HEK293 (cell line): ENCODE data around the gene CASQ2.

Experiments
- CTCF ChIA-PET: fragments of 350-600 bp; formaldehyde crosslinking; extraction: SDS; loops from one replicate; lab custom pipeline; 2021; ENCODE audit warnings: antibody characterized with exemption; lab: Yijun Ruan, JAX
- POLR2A ChIA-PET: fragments of 300-600 bp; formaldehyde crosslinking; extraction: SDS; loops from one replicate; lab custom pipeline; 2020; ENCODE audit warnings: antibody characterized with exemption, inconsistent platforms; lab: Yijun Ruan, JAX
- H3K27ac ChIP-seq: fragments of 200-500 bp; sonication (Bioruptor generic); 2 replicates; pipeline ENCODE4 v1.5.1; 2014; ENCODE audit warnings: low read depth, low read length, control low read depth, inconsistent platforms; ENCODE audit errors: extremely low read depth
- H3K36me3 ChIP-seq, 2 experiments: fragments of 200-500 bp in 1 of 2; sonication (Bioruptor generic) in 1 of 2; 1 replicate in 1 of 2; 2 replicates in 1 of 2; pipeline ENCODE4 v1.5.1; 2014 to 2017; ENCODE audit warnings: inconsistent platforms in 2 of 2, low read length in 2 of 2; ENCODE audit not compliant: control insufficient read depth in 2 of 2, insufficient read depth in 1 of 2
- H3K4me1 ChIP-seq: fragments of 200-500 bp; sonication (Bioruptor generic); 2 replicates; pipeline ENCODE4 v1.5.1; 2014; ENCODE audit warnings: mild to moderate bottlenecking, low read length, inconsistent platforms; ENCODE audit not compliant: control insufficient read depth, insufficient read depth
- H3K4me3 ChIP-seq: 2 replicates; pipeline ENCODE4 v1.5.1; 2011; ENCODE audit warnings: low read depth, mild to moderate bottlenecking, control low read depth, low read length, moderate library complexity
- H3K9me3 ChIP-seq: fragments of 200-500 bp; sonication (Bioruptor generic); 2 replicates; pipeline ENCODE4 v1.5.1; 2014; ENCODE audit warnings: low read depth, low read length, inconsistent platforms; ENCODE audit not compliant: control insufficient read depth, insufficient read depth
- AEBP2 ChIP-seq: fragments of 450-650 bp; formaldehyde crosslinking; IDR thresholded peaks from 2 replicates; pipeline ENCODE4 v1.5.1; 2016; ENCODE audit warnings: missing biosample characterization, missing genetic modification characterization, borderline replicate concordance
- BCL11B ChIP-seq: fragments of 450-650 bp; formaldehyde crosslinking; IDR thresholded peaks from 2 replicates; pipeline ENCODE4 v1.5.1; 2016; ENCODE audit warnings: low read depth, missing biosample characterization, missing genetic modification characterization
- BCL6B ChIP-seq: fragments of 450-650 bp; formaldehyde crosslinking; IDR thresholded peaks from 2 replicates; pipeline ENCODE4 v1.5.1; 2017; ENCODE audit warnings: missing biosample characterization, missing genetic modification characterization
- GLI4 ChIP-seq: fragments of 450-650 bp; formaldehyde crosslinking; IDR thresholded peaks from 2 replicates; pipeline ENCODE4 v1.5.1; 2016; ENCODE audit warnings: missing biosample characterization, missing genetic modification characterization
- OSR2 ChIP-seq: fragments of 450-650 bp; formaldehyde crosslinking; IDR thresholded peaks from 2 replicates; pipeline ENCODE4 v1.5.1; 2016; ENCODE audit warnings: missing biosample characterization, missing genetic modification characterization
- PRDM1 ChIP-seq: fragments of 450-650 bp; formaldehyde crosslinking; IDR thresholded peaks from 2 replicates; pipeline ENCODE4; 2016; ENCODE audit warnings: missing biosample characterization, missing genetic modification characterization
- REST ChIP-seq: fragments of 450-650 bp; formaldehyde crosslinking; IDR thresholded peaks from 2 replicates; pipeline ENCODE4 v1.5.1; 2016; ENCODE audit warnings: missing biosample characterization, missing genetic modification characterization
- WT1 ChIP-seq: fragments of 450-650 bp; formaldehyde crosslinking; IDR thresholded peaks from 2 replicates; pipeline ENCODE4 v1.5.1; 2016; ENCODE audit warnings: missing biosample characterization, missing genetic modification characterization
- ZBTB17 ChIP-seq: fragments of 450-650 bp; formaldehyde crosslinking; IDR thresholded peaks from 2 replicates; pipeline ENCODE4 v1.5.1; 2016; ENCODE audit warnings: missing biosample characterization, missing genetic modification characterization
- ZFHX2 ChIP-seq: fragments of 450-650 bp; formaldehyde crosslinking; conservative IDR thresholded peaks from 2 replicates; pipeline ENCODE4 v1.5.1; 2016; ENCODE audit warnings: missing biosample characterization, missing genetic modification characterization
- ZNF221 ChIP-seq: fragments of 450-650 bp; formaldehyde crosslinking; IDR thresholded peaks from 2 replicates; pipeline ENCODE4 v1.5.1; 2017; ENCODE audit warnings: missing biosample characterization, missing genetic modification characterization, borderline replicate concordance
- ZNF248 ChIP-seq: fragments of 450-650 bp; formaldehyde crosslinking; IDR thresholded peaks from 2 replicates; pipeline ENCODE4 v1.5.1; 2017; ENCODE audit warnings: missing biosample characterization, missing genetic modification characterization
- ZNF416 ChIP-seq: fragments of 450-650 bp; formaldehyde crosslinking; IDR thresholded peaks from 2 replicates; pipeline ENCODE4 v1.5.1; 2016; ENCODE audit warnings: missing biosample characterization, missing genetic modification characterization
- ZNF544 ChIP-seq: fragments of 450-650 bp; formaldehyde crosslinking; IDR thresholded peaks from 2 replicates; pipeline ENCODE4 v1.5.0; 2017; ENCODE audit warnings: missing biosample characterization, missing genetic modification characterization
- ZNF558 ChIP-seq: fragments of 450-650 bp; formaldehyde crosslinking; IDR thresholded peaks from 2 replicates; pipeline ENCODE4 v1.5.1; 2016; ENCODE audit warnings: missing biosample characterization, missing genetic modification characterization
- ZNF600 ChIP-seq: fragments of 450-650 bp; formaldehyde crosslinking; IDR thresholded peaks from 2 replicates; pipeline ENCODE4 v1.5.1; 2016; ENCODE audit warnings: missing biosample characterization, missing genetic modification characterization
- ZNF610 ChIP-seq: fragments of 450-650 bp; formaldehyde crosslinking; IDR thresholded peaks from 2 replicates; pipeline ENCODE4 v1.5.1; 2016; ENCODE audit warnings: missing biosample characterization, missing genetic modification characterization, borderline replicate concordance
- ZNF768 ChIP-seq: fragments of 450-650 bp; formaldehyde crosslinking; IDR thresholded peaks from 2 replicates; pipeline ENCODE4 v1.5.1; 2018; ENCODE audit warnings: missing biosample characterization, mild to moderate bottlenecking, missing genetic modification characterization
- ZXDB ChIP-seq: fragments of 450-650 bp; formaldehyde crosslinking; IDR thresholded peaks from 2 replicates; pipeline ENCODE4 v1.5.1; 2016; ENCODE audit warnings: missing biosample characterization, missing genetic modification characterization
- TF ChIP-seq, protein P1 (sequence below): fragments of 450-650 bp; formaldehyde crosslinking; IDR thresholded peaks from 2 replicates; pipeline ENCODE4 v1.5.1; 2016; ENCODE audit warnings: missing biosample characterization, missing genetic modification characterization

The CASQ2 gene

GRCh38 chr1:115685029-115685705 is 83.3 kb downstream of the CASQ2 start:
- no peak overlapping the region for H3K27ac ChIP-seq
- TF ChIP-seq ZBTB17 (0 out of 2 replicates have a peak, but pooled peaks have one; percentile 29), ZNF600 (tag by site-specific recombination) (no peak)
- H3K4me3 ChIP-seq = no peak overlapping the region
- no peaks in the 10 kb centered on the region for H3K4me1 ChIP-seq
- H3K9me3 ChIP-seq = no peaks in the 10 kb centered on the region
- peaks cover 16 to 68% of the 10 kb centered on the region in 2 experiments; a peak in 2 of 3 replicates for H3K36me3 ChIP-seq
- ChIA-PET CTCF (interaction anchor here (1.9 kb wide), 1 partner anchor 22 kb away, joined by 9 read pairs; no protein-coding TSS in a partner anchor), POLR2A (no interaction called here)

GRCh38 chr1:115682792-115683191 is 85.7 kb downstream of the CASQ2 start:
- ChIA-PET CTCF (interaction anchor here (0.9 to 2.4 kb wide), 2 partner anchors 24 to 33 kb away, joined by 3 to 13 read pairs; no protein-coding TSS in a partner anchor), POLR2A (no interaction called here)
- Histone ChIP-seq H3K36me3 (peaks cover 3 to 63% of the 10 kb centered on the region in 2 experiments; a peak in 2 of 3 replicates), H3K4me1 (no peaks in the 10 kb centered on the region), H3K27ac (no peak overlapping the region), H3K4me3 (no peak overlapping the region), H3K9me3 (no peaks in the 10 kb centered on the region)
- no peak for TF ChIP-seq ZNF248 (tag by site-specific recombination)
- TF ChIP-seq ZNF610 = no peak
- TF ChIP-seq OSR2 (tag by site-specific recombination) = no peak
- TF ChIP-seq ZNF544 (tag by site-specific recombination) = no peak
- TF ChIP-seq ZNF768 (tag by site-specific recombination) = no peak
- no peak for TF ChIP-seq BCL6B (tag by site-specific recombination)
- TF ChIP-seq ZNF416 (tag by site-specific recombination) = no peak
- TF ChIP-seq ZXDB = no peak
- TF ChIP-seq ZNF221 (tag by site-specific recombination) = no peak
- no peak for TF ChIP-seq ZFHX2 (tag by site-specific recombination)
- TF ChIP-seq, protein P1, sequence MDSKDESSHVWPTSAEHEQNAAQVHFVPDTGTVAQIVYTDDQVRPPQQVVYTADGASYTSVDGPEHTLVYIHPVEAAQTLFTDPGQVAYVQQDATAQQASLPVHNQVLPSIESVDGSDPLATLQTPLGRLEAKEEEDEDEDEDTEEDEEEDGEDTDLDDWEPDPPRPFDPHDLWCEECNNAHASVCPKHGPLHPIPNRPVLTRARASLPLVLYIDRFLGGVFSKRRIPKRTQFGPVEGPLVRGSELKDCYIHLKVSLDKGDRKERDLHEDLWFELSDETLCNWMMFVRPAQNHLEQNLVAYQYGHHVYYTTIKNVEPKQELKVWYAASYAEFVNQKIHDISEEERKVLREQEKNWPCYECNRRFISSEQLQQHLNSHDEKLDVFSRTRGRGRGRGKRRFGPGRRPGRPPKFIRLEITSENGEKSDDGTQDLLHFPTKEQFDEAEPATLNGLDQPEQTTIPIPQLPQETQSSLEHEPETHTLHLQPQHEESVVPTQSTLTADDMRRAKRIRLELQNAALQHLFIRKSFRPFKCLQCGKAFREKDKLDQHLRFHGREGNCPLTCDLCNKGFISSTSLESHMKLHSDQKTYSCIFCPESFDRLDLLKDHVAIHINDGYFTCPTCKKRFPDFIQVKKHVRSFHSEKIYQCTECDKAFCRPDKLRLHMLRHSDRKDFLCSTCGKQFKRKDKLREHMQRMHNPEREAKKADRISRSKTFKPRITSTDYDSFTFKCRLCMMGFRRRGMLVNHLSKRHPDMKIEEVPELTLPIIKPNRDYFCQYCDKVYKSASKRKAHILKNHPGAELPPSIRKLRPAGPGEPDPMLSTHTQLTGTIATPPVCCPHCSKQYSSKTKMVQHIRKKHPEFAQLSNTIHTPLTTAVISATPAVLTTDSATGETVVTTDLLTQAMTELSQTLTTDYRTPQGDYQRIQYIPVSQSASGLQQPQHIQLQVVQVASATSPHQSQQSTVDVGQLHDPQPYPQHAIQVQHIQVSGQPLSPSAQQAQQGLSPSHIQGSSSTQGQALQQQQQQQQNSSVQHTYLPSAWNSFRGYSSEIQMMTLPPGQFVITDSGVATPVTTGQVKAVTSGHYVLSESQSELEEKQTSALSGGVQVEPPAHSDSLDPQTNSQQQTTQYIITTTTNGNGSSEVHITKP (tag by site-specific recombination) = no peak

- TF ChIP-seq BCL11B (tag by site-specific recombination) = no peak
- TF ChIP-seq PRDM1 = no peak
- TF ChIP-seq ZNF558 (tag by site-specific recombination) = no peak
- TF ChIP-seq AEBP2 (tag by site-specific recombination) = no peak
- TF ChIP-seq REST (tag by site-specific recombination) = no peak
- no peak for TF ChIP-seq GLI4 (tag by site-specific recombination)
- no peak for TF ChIP-seq WT1 (tag by site-specific recombination)
- ChIA-PET CTCF (interaction anchor here (1.1 kb wide), 1 partner anchor 26 kb away, joined by 5 read pairs; no protein-coding TSS in a partner anchor), POLR2A (no interaction called here)
- Histone ChIP-seq H3K27ac (no peak overlapping the region), H3K4me1 (peaks cover 5% of the 10 kb centered on the region; the same call in 1 of the 2 replicates), H3K4me3 (no peak overlapping the region), H3K9me3 (no peaks in the 10 kb centered on the region), H3K36me3 (peaks cover 0 to 51% of the 10 kb centered on the region in 2 experiments; a peak in 2 of 3 replicates)
Observed at GRCh38 chr1:115680730-115681111, 87.8 kb downstream of the CASQ2 start.
